NCI-H524 treated with DMSO at 0.1 percent for 48 hours (cell line): ENCODE data around the gene LRRK1.

Experiments
- DNase-seq: peaks from one replicate; lab custom pipeline; 2025; lab: John Stamatoyannopoulos, UW

The LRRK1 gene

GRCh38 chr15:100914876-100915275, 4.3 kb upstream of the LRRK1 start:
- DNase-seq, result no peak

GRCh38 chr15:100918034-100918689, 995 bp upstream of the LRRK1 start:
- no peak for DNase-seq

DNA sequence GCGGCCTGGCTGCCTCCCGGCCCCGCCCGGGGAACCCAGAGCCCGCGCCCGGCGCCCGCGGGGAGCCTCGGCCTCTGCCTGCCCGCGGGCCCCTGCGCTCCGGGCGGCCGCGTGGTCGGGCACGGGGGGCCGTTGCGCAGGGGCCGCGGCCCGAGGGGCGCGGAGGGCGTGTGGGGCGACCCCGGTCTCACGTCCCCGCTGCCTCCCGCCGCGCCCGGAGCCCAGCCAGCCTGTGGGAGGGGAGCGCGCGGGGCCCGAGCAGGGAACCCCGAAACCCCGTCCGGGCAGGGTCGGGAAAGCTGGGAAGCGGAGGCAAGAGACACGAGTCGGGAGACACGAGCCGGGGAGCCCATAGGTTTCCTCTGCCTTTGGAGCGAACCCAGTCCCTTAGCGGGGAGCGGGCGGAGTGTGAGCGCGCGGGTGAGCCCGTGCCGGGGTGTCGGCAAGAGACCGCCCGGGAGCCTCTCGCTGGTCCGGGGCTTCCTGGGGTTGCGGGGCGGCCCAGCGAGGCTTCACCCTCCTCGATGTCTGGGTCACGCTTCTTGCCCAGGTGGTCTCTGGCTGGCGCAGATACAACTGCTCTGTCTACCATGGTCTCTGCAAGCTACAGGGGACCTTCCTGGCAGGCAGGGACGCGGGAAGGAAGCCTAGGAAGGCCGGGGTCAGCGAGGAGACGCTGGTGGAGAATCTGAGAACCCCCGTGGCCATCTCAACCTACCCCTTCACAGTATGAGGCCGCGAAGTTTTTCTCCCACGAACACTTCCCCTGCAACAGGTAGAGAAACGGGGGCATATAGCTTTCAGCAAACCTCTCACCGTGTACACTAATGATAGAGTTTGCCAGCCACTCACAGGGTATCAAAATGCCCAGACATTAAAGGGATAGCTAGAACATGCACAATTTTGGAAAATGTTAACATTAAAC, 586 bp downstream of the LRRK1 start:
- DNase-seq, result no peak

DNA sequence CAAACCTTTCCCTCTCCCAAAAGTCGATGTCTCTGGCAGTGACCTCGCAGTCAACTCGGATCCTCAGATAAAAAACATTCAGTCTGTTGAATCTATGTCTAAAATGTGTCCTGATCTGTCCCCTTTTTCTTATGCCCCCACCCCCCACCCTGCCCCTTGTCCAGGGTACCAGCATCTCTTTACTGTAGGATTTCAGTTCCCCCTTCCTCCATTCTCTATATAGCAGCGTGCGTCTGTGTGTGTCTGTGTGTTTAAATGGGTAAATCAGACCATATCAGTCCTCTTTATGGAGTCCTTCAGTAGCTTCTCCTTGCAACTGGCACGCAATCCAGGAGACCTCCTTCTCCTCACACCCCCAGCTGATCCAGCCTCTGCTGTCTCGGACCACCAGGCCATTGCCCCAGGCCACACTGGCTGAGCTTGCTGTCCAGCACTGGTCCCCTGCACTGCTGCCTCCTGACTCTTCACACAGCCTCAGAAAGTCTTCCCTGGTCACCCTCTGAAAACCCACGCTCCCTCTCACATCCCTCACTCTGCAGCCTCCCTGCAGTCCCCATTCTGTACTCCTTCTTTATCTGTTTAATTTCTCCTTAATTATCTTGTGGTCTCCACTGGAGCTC, 1.5 kb downstream of the LRRK1 start:
- DNase-seq, result no peak

GRCh38 chr15:100922192-100923040, 3.3 kb downstream of the LRRK1 start:
- DNase-seq, result no peak

GRCh38 chr15:100923076-100923475, 3.9 kb downstream of the LRRK1 start:
- DNase-seq, result no peak

DNA sequence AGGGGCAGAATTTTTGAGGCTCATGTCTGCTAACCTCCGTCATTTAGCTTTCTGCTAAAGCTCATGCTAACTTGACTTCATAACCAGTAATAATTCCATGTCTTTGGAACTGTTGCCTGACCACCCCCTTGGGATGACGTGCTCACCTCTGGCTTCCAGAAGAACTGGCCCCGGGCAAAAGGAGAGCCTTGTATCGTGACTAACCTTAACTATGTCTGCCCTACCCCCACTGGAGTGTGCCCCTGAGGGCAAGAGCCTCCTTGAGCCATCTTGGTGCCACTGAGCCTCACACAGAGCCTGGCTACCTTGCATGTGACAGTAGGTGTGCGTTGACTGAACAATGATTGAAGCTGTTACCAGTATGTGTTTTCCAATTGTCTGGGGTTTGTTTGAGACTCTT, 4.7 kb downstream of the LRRK1 start:
- DNase-seq, result no peak

- no peak for DNase-seq
Observed at GRCh38 chr15:100924436-100924835, 5.3 kb downstream of the LRRK1 start.

- DNase-seq, result no peak
Observed at GRCh38 chr15:100925480-100925879, 6.3 kb downstream of the LRRK1 start.

- DNase-seq, result no peak
Observed at GRCh38 chr15:100926258-100926657, 7.1 kb downstream of the LRRK1 start.

DNA sequence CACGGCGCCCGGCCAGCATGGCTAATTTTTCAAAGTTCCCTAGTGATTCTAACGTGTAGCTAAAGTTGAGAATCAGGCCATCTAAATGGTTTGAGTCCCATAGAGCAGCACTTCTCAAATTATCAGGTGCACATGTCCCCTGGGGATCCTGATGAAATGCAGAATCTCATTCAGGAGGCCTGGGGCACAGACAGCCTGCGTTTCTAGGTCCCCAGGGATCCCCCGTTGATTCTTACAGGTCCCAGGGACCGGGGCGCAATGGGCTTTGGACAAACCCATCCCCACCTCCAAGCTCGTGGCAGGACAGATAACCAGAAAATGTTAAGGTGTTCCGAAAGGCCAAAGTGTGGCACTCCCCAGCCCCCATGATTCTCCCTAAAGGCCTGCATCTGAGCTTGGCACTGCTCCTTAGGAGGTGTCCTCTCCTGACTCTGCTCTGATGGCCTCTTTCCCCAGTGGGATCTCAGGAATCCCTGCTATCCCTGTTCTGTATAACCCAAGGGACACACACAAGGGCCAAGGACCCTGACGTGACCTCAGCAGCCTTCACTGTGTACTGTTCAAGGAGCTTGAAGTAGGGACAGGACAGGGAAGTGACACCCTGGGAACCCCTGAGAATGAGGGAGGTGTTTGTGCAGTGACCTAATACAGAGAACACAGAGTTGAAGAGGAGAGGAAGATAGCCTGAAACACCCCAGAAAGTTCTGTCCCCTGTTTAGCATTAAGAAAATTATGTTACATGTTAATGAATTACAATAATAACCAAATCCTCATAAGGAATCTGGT, 8.0 kb downstream of the LRRK1 start:
- DNase-seq, result no peak

DNA sequence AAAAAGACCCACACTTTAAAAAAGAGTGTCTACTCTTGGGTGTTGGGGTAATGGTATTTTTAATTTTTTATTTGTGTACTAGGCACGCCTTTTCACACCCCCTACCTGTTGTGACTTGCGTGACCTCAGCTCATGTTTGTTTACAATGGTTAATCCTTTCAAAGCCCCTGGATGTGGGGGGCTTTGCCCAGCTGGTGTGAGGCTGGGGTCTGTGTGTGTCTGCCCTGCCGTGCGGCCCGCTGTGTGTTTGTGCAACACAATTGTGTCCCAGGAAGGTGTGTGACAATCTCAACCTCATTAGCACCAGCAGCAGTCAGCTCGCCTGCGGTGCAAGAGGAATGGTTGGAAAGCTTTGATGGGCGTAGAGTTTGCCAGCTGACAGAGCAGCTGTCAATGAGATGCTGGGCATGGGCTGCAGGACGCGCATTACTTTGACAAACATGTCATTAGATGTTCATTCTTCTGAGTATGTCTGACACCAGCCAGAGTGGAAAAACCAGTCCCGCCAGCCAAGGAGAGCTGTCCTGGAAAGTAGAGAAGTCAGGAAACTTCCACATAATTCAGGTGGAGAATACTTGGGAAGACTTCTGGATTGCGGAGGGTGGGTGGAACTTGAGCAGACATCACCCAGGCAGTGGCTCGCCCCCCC, 9.6 kb downstream of the LRRK1 start:
- no peak for DNase-seq

DNA sequence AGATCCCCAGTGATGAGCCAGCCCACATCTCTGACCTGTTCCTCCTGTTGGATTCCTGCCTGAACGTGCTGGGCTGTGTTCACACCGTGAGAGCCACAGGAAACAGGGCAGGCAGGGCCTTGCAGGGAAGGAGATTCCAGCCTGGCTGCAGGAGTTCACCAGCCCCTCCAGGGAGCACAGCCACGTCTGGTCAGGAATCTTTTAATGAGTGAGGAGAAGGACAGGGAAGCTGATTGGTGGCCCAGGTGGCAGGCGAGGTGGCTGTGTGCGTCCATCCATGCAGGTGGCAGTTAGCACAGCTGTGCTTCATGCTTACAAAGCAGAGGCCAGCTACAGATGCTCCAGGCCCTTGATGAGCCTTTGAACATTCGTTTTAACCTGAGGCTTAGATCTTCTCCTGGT, 10.5 kb downstream of the LRRK1 start:
- DNase-seq, result peak; percentile 38

DNA sequence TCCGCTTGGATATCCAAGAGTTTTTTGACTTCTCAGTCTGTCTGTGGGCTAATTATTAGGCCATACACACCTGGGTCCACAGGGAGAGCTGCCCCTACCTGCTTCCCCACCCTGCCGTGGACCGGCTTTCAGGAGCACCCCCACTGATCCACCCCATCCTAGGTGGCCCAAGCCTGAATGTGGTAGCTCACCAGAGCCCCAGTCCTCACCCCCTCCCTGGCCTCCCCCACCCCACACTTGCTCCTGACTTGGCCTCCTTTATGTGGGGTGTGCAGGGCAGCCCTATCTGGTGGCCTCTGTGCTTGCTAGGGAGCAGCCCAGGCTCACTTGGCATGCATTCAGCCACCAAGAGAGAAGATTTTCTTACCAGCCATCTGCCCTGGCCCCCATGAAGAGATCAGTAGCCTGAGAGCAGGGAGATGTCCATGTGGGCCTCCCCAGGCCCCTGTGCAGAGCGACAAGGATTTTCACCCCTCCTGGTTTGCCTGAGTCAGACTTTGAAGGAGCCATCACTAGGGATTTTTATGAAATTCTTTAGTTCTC, 11.2 kb downstream of the LRRK1 start:
- no peak for DNase-seq

- DNase-seq, result no peak
Observed at GRCh38 chr15:100931143-100931890, 12.2 kb downstream of the LRRK1 start.

GRCh38 chr15:100932676-100933348, 13.7 kb downstream of the LRRK1 start:
- DNase-seq, result no peak

DNA sequence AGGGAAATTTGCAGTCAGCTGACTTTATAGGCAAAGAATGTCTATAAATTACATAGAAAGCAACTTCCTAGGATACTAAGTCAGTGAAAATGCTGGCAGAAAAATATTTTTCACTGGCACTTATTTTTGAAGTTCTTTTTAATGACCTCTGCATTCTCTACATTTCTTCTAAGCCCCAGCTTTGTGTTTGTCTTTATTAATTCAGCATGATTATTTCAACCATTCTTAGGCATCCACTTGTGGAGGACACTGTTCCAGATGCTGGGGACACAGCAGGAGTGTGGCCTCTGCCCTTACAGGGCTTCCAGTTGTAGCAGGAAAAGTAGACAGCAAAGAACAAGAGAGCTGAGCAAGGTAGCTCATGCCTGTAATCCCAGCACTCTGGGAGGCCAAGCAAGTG, 15.0 kb downstream of the LRRK1 start:
- DNase-seq, result no peak

GRCh38 chr15:100934726-100935125, 15.6 kb downstream of the LRRK1 start:
- DNase-seq, result no peak

DNA sequence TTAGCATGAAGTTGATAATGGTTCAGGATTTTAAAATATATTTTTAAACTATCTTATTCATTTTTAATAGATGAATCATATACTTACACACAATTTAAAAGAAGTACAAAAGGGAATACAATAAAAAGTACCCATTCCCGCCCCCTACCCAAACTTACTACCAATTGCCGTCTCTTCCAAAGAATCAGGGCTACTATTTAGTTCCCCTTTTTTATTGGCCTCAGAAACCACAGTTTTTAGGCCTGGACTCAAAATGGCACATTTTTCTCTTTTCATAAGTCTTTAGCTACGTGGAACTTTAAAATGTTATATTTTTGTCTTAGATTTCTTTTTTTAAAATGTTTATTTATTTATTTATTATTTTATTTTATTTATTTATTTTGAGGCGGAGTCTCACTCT, 18.0 kb downstream of the LRRK1 start:
- DNase-seq, result no peak
